Measurements from ENCODE around the gene BTBD17.

Gene BTBD17

DNA sequence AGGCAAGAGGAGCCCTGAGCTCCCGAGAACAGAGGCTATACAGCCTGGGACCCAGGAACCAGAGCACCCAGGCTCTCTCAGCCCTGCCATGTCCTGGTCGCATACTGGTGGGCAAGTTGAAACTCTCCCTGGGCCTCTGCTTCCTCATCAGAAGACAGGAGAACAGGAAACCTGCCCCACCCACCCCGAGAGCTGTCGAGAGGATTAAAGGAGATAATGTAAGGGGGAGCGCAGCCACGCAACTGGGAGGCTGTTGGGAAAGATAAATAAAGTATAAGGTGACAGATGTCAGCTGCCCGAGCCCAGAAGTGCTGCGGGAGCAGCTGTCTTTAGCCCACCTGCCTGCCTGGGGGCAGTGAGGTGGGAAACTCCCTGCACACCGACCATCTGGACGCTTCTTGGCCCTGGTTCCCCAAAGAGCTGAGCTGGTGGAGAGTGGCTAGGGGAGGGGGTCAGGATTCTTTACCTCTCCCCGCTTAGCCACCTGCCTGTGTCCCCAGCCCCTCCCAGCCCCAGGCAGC is 28.8 kb downstream of the BTBD17 start:
- peak; percentile 78 for DNase-seq

DNA sequence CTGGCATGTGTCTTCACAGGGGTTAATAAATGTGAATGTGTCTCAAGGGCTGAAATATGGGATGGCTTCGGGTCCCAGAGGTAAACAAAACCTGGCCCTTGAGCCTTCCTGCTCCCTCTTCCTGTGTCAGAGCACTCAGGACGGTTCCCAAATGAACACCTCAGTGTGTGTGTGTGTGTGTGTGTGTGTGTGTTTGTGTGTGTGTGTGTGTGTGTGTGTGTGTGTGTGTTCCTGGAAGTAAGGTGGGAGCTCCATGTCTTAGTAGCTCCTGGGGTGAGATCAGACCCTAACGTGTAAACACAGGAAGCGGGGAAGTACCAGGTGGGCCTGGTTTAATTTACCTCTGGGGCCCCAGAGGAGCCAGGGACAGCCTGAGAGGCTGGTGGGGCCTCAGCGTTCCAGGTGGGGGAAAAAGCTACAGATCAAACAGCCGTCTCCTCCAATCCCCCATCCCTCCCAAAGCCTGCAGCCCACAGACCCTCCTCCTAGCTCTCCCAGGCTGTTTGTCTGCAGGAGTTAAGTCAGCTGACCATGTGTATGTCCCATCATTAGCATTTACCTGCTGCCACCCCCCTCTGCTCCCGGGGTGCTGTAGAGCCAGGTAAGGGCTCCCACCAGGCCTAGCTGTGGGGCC is 29.5 kb downstream of the BTBD17 start:
- no peak for DNase-seq

DNA sequence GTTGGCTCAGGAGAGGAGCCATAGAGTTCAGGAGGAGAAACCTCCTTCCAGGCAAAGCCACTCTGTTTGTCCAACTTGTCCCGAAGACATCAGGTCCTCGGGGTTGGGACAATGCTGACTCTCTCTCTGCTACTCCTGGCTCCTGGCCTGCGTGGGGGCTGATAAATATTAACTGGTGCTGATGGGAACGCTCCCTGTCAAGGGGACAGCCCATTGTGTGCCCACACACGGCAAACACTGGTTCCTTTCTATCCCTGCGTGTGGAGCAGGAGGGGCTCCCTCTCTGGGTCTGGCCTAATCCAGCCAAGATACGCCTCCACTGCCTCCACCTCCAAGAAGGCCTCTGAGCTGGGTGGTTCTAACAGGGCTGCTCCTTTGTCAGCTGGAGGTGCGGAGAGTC is 31.2 kb downstream of the BTBD17 start:
- DNase-seq: no peak

DNA sequence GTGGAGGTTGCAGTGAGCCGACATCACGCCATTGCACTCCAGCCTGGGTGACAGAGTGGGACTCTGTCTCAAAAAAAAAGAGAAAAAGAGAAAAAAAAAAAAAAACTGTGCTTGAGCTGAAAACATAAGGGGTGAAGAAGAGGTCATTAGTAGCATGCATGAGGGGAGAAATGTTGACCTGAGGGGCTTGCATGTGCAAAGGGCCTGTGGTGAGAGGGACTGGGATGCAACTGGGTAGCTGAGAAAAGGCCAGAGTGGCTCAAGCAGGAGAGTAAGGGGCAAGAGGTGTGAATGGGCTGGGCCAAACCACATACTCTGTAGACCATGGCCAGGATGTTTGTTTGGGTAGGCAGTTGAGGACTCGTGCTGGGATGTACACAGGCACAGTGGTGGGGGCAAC is 32.3 kb downstream of the BTBD17 start:
- DNase-seq: no peak

DNA sequence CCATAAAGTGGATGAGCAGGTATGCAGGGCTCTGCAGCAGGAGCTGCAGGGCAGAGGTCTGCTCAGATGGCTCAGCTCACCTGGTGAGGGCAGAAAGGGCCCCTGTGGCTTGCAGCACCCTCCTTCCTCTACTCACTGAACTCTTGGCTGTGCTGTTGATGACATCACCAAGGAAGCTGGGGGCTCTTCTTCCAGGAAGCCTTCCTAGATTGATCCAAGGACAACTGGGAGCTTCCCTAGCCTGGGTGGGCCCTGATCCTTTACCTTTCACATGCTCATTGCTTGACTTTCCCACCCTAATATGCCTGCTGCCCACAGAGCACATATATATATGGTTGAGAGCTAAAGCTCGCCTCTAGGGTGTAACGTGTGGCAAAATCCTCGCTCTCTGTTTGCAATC is 33.2 kb downstream of the BTBD17 start:
- no peak for DNase-seq

DNA sequence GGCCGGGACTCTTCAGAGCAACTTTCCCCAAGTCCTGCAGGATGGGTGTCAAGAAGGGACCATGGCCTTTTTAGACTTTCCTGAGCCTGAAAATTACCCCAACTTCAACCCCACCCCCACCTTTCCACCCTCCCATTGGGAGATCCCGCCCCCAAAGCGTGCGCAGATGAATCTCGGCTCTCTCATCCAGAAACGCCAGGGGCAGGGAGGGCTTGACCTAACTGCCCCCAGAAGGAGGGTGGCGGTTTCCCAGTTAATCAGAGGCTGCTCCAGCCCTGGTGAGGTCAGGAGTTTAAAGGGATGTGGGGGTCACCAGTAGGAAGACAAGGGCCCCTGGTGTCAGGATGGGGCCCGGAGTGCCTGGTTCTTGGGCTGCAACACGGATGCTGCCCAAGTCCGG is 35.2 kb downstream of the BTBD17 start:
- DNase-seq: no peak

DNA sequence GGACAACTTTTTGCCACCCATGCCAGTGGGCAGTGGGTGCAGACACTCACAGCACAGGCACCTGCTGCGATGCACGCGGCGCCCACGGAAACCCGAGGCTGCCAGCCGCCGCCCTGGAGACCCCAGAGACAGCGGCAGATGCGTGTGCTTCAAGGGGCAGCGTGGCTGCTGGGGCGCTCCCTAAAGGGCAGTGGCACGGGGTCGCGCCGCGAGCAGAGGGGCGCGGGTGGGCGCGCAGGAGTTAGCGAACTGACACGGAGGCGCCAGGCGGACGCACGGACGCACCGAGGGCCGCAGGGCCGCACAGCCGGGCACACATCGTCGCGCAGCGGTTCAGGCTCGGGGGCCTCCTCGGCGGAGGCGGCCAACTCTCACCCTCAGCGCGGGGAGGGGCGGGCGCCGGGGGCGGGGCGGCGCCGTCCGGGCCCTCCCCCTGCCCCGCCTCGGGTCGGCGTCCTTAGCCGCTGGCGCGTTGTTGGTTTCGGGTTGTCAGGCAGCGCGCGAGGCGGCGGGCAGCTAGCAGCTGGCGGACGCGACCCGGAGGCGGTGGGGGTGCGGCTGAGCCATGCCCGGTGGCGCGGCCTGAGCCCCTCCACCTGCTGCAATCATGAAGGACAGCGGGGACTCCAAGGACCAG is 35.8 kb downstream of the BTBD17 start, which contains the start of gene KIF19:
Gene KIF19, plus strand, starts transcription at position 484 of the 637 bp plus-strand sequence. Its CDS starts 124 bp downstream, at position 608.
- peak; percentile 80 for DNase-seq

DNA sequence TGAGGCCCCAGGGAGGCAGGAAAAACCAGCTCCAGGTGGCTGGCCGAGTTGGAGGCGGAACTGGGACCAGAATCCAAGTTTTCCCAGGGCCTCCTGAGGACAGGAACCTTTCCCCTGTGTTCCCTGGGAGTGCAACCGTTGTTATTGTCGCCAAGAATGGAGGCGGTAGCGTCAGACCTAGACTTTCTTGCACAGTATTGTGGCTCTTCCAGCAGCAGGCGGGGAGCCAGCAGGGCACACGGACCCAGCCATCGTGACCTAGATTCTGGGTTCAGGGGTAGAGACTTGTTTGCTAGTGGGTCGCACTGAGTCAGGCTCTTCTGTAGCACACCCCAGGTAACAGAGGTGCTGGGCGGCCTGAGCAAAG is 36.3 kb downstream of the BTBD17 start:
- DNase-seq: no peak

DNA sequence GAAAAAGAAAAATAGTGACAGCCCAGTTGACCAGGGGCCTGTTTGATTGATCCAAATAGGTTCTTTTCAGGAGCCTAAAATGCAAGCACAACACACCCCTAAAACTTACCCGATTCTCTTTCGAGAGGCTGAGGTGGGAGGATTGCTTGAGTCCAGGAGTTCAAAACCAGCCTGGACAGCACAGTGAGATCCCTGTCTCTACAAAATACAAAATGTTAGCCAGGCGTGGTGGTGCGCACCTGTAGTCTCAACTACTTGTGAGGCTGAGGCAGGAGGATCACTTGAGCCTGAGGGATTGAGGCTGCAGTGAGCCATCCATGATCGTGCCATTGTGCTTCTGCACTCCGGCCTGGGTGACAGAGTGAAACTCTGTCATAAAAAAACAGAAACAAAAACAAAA is 37.1 kb downstream of the BTBD17 start:
- DNase-seq: no peak

DNA sequence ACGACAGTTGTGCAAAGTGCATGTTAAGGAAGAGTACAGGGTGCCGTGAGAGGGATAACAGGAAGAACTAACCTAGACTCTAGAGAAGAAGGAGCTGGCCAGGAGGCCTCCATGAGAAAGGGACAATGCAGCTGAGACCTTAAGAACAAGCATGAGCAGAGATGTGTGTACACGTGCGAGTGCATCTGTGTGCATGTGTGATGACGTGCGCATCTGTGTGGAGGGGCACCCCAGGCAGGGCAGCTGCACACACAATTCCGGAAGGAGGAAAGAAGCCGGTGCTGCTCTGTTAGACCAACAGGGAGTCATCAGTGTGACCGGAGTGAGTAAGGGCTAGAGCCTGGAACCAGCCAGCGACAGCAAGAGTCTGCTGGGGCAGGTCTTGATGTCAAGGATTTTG is 43.3 kb downstream of the BTBD17 start:
- no peak for DNase-seq

DNA sequence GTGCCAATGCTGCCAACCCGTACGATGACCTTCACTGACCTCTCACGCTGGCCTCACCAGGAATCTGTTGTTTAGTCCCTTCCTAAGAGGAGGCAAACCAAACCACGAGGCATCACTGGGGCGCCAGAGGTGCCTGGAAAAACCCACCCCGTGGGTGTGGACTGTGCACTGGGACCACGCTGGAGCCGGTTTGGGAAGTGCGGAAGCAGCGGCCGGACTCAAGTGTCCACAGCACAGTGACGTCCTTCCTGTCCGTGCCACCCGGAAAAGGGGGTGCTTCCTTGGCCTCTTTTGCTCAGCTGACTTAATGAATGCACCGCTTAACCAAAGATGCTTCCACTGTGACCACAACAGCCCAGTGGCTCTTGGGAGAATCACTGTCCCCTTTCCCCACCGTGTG is 44.6 kb downstream of the BTBD17 start:
- DNase-seq: no peak

DNA sequence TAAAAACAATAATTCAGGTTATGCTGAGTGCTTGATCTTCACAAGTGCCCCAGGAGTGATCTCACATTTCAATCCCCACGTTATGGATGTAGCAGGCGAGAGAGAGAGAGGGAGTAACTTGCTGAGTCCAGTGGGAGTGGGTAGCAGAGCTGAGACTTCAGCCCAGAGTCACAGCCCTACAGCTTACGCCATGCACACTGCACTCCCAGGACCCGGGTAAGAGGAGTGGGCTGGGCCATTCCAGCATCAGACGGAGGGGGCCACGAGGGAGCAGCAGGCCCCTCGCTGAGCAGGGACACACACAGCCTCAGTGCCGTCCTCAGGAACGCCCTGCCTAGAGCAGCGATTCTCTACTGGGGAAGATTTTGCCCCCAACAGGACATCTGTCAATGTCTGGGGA is 45.4 kb downstream of the BTBD17 start:
- no peak for DNase-seq

DNA sequence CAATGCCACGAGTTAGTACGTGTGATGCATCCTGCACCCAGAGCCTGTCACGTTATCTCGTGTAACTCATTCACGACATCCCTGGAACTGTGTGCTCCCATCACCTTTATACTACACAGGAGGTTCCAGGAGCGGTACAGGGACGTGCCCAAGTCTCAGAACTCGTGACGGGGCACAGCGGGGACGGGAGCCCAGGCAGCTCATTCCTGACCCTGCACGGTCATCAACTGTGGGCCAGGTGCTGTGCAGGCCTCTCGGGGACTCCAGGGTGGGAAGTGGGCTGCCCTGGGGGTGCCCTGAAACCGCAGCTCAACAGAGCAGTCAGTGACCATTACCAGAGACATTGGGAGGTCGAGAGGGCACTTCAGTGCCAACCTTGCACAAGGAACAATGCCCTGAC is 46.8 kb downstream of the BTBD17 start:
- DNase-seq: no peak

DNA sequence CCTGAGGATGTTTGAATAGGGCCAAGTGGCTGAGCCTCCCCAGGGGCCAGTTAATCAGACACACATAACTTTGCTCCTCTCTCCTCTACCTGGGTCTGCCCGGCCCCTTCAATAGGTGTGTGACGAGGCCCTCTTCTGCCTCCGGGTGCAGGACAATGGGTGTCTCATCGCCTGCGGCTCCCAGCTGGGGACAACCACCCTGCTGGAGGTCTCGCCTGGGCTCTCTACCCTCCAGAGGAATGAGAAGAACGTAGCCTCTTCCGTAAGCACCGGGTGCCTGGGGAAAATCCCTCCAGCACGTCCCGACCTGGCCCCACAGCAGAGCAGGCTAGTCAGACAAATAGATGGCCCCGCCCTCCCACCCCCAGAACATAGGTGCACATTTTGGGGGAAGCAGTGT is 51.8 kb downstream of the BTBD17 start:
- DNase-seq: no peak

DNA sequence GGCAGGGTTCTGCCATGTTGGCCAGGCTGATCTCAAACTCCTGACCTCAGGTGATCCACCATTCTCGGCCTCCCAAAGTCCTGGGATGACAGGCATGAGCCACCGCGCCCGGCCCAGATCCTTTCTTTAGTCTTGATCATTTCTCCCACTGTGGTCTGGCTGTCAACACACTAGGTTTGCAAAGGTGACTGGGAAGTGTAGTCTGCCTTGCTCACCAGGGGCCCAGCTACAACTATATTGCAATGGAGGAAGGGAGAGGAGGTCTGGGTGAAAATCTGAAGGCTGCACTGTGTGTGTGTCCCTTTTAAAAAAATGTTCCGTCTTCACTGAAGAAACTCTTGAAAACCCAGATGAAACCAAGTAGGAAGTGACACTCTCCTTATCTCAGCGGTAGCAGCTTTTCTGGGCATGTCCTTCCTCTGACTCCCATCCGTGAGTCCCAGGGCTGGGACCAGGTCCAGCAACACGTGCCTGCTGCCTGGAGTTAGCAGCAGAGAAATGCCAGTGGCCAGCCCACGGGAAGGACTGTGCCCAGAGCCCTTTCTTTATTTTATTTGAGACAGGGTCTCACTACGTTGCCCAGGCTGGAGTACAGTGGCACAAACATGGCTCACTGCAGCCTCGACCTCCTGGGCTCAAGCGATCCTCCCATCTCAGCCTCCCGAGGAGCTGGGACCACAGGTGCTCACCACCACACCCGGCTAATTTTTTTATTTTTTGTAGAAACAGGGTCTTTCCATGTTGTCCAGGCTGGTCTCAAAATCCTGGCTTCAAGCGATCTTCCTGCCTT is 53.5 kb downstream of the BTBD17 start:
- no peak for DNase-seq

Data from NCI-H774 (cell line).